ENCODE results near the gene VAX1.

VAX1 gene

DNA sequence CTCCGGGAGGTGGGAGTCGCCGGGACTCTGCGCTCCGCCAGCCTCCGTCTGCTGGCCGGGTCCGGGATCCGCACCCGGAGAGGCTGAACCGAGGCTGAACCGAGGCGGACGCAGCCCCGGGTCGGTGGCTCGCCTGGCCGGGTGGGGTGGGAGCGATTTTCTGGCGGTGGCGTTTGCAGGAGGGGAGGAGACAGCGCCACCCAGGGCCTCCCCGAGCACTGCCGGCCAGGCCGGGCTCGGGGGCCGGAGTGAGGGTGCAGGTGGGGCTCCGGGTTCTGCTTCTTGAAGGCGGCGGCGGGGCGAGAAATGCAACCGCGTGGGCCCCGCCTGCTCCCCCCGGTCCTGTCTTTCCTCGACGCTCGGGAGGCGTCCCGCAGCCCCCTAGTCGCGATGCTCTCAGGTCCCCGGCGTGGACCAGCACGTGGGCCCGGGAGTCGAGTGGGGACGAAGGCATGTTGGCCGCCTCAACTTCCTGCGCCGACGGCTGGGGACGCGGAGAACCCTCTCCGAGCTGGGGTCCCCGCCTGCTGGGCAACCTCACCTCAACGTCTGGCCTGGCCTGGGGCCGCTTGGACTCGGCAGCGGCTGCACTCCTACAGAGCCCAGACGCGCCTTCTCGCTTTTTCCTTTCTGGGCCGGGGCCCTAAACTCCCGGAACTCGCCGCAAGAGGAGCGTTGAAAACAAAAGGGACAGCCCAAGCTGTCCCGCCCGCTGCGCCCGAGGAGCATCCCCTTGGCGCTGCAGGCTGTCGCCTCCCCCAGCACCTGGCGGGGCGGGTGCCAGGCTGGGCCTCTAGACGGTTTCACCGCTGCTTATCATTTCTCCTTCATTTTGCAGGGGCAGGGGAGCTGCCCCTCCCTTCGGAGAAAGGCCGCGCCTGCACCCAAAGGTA lies 25.2 kb upstream of the VAX1 start:
- DNase-seq = no peak

DNA sequence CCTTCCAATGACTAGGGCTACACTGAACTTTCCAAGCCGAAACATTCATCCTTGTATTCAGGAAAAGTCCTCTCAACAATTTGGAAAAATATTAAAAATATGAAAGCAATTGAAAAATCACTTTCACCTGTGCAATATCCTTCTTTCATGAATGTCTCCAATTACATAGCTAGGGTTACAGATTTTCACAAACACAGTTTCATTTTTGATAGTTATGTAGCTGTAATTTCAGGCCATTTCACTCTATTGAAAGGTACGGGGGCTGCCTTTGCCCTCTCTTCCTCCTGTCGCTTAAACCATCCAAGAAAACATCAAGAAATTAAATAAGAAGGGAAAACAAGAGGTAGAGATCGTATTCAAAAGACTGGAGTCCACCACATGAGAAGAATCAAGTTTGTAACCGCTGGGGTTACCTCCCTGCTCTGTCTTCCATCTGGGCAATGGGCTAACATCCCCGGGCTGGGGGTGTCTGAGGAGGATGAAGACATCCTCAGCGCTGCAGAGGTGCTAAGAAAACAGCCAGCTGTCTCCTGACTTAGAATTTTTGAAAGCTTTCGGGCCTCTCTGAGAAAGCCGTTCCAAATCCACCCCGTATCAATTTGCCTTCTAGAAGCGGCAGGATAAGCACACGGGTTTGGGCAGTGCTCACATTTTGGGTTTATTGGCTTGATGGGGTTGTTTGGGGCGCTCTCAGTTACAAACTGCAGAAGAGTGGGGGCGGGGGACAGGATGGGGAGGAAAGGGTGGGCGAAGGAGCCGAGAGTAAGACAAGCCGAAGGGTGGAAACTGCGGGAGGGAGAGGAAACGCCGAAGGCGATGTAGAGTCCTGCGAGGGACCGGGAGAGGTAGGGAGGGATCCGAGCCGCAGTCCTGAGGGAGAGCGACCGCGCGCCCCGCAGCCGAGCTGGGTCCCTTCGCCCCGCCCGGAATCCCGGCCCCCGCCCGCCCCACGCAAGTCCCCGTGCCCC lies 24.3 kb upstream of the VAX1 start:
- DNase-seq = no peak

DNA sequence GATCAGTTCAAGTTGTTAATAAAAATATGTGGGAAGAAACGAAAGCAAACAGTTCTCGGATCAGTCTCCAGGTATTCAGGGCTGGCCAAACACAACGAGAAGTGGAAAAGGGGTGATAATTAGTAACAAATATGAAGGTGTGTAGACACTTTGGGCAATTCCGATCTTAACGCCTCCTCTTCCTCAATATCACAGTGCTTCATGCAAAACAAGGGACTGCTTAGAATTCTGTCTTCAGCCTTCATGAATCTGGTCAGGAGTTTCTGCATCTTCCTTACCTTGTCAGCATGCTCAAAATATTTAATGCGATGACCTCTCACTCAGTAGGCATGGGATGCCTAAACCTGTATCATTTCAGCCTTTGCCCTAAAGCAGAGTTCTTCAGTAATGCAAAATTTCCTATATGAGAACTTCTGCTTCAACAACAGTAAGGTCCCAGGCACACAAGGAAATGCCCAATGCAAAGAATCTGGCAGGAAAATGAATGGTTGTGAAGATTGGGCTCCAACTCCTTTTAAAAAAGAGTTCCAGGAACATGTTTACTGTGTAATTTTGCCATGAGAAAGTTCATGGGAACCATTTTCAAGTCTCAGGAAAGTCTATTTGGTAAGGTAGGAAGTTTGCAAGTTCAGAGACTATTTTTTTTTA lies 23.4 kb upstream of the VAX1 start:
- DNase-seq = no peak

DNA sequence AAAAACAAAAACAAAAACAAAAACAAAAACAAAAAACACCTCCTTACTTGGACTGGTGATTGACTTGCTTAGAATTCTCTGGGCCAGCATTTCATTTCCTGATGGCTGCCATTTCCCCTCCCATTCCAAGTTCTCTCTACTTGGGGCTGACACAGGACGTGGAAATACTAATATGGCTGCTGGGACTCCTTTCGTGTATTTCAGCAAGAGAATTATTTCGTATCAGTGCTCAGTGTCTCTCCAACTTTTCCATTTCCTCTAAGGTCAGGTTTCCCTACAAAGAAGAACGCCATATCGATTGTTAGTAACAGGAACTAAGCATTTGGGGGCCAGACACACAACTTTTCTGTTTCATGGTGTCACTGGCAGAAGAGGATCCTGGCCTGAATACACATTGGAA lies 22.5 kb upstream of the VAX1 start:
- DNase-seq = no peak

DNA sequence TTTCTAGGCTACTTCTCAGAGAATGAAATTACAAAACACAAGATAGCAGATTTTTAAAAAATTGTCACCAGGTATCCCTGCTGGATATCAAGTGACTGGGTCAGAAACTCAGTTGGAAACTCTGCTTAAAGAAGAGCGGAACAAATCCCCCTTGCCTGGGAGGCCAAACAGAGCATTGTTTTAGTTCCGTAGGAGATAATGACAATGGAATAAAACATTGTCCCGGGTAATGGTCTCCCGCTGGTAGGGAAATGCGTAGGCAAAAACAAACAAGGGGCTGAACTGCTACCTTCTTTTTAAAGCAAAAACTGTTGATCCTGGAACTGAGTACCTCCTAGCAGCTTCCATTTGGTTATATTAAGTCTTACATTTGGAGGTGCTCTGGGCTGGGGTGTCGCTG lies 21.3 kb upstream of the VAX1 start:
- no peak for DNase-seq

DNA sequence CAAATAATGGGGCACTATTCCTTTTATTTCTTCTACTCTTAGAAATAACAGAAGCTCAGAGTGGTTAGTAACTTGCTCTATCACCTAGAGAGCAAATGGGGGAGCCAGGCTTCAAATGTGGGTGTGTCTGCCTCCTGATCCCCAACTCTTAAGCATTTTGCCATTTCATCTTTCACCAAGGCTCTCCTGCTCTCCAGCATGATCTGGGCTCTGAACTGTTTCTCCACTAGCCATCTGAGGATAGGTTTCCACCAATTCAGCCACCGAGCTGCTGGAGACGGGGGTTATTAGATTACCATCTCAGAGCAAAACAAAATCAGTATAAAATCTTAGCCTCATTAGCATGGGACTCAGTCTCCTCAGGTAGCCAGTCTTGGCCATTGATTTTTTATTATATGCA lies 20.2 kb upstream of the VAX1 start:
- no peak for DNase-seq

DNA sequence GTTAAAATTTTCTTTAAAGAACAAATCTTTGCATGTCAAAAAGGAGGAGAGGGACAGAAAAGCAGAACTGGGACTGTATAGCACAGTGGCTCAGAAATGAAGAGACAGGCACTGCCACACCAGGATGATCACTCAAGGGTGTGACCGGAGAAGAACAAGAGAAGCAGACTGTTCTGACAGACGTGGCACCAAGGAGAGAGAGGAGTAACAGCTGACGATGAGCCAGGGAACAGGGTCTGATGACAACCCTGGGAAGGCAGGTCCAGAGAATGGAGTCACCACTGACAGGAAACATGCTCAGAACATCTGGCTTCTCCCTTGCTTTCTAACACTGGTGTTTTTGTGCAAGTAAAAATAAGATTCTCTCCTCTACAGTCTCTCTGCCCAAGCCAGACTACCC lies 14.6 kb upstream of the VAX1 start:
- no peak for DNase-seq

DNA sequence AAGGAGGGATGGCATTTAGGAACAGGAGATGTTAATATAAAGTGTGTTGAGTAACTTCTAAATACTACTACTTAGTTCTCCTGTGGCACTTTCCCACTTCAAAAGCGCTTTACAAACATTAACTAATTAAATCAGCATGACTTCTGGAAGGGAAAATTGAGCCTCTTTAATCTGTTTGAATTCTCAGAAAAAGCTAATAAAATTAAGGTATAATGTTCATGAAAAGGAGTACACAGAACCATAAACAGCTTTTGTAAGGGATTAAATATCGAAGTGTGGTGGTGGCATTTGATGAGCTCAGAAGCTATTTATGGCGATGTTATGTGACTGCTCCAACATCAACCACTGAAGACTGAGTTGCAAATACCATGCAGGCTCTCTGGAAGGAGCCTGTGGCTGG lies 10.2 kb upstream of the VAX1 start:
- DNase-seq = no peak

DNA sequence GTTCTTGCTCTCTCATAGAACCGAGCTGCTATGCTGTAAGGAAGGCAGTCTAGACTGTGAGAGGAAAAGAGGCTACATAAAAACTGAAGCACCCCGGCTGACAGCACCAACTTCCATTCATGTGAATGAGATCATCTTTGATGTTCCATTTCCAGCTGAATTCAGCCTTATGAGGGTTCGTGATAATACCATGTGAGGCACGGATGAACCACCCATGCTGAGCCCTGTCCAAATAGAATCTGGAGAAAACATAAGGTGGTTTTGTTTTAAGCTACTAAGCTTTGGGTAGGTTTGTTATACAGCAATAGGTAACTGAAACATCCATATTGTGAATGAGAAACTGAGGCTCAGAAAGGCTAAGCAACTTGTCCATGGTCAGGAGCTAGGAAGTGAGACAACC lies 6.9 kb upstream of the VAX1 start:
- no peak for DNase-seq

DNA sequence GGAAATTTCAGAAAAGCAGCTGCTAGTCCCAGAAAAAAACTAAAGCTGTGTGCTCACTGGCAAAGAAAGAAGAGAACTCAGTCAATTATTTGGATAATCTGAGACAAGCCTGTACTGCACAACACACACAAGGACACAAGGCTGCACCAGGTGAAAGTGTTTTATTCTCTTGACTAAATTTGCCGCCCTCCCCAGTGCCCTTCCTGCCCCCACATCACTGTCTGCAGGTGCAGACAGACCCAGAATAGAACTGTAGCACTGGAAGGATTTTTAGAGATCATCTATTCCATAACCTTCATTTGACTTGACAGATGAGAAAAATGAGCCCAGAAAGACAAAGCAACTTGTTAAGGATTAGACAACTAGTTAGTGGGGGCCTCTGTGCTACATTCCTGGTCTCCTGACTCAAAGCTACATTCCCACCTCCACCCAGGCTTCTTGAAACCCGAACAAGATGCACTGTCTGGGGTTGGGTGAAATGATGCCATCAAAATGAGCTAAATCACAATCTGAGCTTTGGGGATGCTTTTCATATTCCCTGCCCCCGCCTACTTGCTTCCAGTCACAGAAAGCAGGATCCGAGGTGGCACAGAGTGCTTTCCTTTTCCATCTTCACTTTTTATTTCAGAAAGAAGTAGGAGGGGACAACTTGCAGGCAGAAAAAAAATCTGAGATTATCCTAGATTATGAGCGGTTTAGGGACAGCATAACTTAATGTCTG lies 5.2 kb upstream of the VAX1 start:
- no peak for DNase-seq

DNA sequence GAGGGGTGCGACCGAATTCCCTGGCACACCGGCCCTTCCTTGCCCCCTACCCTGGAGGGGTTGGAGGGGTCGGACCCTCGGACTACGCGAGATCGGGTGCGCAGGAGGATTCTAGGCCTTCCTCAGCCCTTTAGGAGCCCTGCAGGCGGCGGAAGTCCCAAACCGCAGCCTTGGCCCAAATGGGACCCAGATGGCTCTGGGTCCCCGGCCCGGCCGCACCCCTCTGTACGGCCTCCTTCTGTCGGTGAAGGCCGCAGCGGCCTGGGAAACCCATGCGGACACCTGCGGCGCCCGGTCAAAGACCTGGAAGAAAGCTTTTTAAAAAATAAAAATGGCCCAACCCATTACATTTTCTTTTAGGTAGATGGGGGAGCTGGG lies 2.4 kb upstream of the VAX1 start:
- no peak for DNase-seq

DNA sequence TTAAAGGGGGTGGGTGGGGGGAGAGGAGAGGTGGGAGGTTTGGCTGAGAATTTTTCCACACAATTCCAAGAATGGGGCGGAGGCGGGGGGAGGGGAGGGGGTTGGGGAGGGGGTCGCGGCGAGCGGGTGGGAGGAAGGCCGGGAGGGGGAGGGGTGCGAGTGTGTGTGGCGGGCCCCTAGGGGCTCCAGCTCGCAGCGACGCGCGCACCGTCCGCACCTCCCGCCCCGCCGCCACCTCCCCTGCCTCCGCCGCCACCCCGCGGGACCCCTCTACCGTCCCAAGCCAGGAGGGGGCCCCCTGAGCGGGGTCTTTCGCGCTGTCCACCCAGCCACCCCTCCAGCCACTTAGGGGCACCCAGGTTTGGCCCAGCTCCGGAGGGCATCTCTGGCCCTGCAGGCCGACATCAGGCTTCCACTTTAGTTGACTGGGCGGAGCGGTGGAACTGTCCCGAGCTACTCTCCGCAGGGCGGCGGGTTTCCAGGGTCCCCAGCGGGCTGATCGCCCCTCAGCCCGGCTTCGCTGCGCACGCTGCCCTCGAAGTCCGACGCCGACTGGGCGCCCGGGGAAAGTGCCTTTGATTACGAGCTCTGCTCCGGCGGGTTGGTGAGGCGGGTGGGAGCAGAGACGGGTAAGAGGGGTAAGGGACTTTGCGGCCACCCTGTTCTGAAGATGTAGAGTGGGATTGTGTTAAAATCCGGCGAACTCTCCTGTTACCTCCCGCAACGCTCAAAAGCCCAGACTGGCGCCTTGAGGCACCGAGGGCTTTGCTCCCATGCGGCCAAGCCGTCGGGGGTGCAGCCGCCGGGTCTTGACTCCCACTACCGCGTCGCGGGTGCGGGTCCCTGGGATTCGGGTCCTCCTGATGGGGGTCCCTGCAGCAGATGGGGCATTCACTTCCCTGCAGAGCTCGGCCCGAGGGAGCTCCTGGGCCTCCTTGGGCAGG lies 1.8 kb upstream of the VAX1 start:
- no peak for DNase-seq

DNA sequence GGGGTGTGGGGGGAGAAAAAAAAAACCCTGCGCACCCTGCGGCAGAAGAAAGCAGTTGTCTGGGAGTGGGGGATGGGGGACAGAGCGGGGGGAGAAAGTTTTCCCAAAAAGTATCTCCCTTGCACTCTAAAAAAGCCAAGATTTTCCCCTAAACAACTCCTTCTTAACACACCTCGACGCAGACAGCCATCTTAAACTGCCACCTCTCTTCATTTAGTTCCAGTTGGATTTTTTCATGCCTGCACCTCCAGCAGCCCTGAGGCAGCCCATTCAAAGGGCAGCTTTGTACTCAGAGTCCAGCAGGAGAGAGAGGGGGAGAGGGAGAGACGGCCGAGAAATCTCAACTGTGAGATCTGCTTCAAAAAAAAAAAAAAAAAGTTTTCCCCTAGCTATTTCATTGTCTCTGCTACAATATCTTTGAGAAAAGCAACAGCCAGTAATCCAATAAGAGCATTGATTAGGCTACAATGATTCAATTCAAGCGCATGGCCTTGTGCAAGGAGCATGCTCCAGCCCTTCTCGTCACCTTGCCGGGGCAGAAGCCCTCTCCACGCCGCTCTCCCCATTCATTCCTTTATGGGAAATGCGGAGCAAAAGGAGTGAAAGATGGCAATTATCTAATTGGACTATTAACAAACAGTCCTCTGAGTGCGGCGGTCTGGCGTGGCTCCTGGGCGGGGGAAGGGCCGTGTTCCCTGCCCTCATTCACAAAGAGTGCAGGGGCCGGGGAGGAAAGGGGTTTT lies 939 bp upstream of the VAX1 start:
- DNase-seq = no peak

DNA sequence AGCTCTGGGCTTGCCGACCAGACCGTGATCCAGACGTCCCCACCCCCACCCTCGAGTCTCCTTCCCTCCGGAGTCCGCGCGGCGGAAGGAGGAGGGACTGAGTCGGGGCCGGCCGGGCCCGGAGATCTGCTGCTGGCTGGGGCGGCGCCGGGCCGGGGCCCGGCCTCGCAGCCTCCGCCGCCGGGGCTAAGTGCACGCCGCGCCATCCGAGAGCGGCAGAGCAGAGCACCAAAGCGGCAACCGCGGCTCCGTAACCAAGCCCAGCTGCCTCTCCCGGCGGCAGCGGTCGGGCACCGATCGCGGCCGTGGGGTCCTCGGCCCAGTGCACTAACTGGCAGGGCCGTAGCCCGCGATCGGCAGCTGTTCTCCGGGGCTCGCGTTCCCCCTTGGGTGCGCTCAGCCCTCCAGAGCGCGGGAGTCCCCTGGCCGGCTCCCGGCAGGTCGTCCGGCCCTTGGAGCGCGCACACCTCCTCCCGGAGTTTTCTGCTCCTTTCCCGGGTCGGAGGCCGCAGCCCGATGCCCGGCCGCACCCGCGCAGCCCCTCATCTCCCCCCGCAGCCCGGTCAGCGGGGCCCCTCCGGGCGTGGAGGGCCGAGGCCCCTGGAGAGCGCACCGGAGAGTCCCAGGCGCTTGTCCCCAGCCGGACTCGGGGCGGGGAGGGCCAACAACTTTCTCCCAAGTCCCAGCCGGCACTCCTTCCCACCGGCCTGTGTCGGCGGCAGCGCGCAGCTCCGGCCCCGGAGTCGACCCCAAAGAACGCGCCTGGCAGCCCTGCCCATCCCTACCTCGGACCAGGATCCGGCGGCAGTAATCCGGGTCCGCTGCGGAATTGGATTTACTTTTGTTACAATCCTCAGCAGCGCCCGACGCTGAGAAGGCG lies 799 bp downstream of the VAX1 start:
- no peak for DNase-seq

DNA sequence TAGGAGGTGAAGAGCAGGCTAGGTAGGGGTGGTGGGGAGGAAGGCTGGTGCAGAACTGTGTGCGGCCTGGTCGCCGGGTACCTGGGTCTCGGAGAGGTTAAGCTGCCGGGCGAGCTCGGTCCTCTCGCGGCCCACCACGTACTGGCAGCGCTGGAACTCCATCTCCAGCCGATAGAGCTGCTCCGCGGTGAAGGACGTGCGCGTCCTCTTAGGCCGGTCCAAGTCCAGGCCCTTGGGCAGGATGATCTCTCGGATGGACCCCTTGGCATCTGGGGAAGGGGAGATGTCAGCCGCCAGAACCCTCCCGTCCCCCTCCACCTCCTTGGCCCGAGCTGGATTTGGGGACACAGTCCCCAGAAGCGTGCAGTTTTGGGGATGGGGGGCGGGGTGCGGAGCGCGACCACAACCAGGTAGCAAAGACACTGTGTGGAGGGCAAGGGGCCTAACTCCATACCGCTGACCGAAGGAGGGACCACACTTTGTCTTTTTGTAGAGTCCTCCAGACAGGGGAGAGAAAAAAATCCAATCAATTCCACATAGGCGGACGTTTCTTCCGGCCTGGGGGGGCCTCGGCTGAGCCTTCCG lies 1.6 kb downstream of the VAX1 start:
- DNase-seq = no peak

DNA sequence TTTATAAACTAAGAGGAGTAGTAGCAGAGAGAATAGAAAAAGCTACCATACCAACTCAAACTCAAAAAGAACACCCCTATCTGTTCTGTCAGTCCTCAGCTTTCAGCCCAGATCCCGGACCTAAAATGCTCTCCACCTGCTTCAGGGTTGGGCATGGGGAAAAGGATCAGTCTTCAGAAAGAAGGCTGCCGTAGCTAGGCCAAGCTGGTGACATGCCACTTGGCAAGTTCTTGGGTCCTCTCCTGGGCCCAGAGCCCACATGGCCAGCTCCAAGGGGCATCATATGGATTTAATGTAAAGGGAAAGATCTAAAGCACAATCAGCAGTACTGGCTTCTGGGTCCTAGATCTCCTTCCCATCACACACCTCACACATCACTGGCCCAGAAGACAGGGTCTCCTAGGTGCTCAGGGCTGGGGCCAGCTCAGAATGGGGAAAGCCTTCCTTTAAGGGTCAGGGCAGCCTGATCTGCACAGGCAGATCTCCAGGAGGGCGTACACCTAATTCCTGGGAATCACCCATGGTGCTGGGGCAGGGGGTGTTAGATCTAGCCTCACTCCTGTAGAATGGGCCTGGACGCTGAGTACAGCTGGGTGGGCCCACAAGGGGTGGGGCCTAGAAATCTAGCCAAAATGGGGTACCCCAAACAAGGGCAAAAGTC lies 2.5 kb downstream of the VAX1 start:
- DNase-seq = no peak

DNA sequence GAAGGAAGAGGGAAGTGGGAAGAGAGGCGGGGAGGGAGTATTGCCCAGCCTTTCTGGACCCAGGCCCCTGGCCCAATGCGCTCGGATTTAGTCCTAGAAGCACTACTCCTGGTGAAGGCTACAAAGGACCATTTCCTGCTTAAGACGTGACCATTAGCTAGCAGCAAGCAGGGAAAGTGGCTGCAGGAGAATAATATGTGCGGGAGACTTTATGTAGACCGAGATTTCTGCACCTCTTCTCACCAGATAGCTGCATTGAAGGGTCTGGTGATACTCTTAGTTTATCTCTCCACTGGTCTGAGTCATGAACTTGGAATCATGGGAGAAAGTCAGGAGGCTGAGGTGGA lies 3.1 kb downstream of the VAX1 start:
- no peak for DNase-seq

DNA sequence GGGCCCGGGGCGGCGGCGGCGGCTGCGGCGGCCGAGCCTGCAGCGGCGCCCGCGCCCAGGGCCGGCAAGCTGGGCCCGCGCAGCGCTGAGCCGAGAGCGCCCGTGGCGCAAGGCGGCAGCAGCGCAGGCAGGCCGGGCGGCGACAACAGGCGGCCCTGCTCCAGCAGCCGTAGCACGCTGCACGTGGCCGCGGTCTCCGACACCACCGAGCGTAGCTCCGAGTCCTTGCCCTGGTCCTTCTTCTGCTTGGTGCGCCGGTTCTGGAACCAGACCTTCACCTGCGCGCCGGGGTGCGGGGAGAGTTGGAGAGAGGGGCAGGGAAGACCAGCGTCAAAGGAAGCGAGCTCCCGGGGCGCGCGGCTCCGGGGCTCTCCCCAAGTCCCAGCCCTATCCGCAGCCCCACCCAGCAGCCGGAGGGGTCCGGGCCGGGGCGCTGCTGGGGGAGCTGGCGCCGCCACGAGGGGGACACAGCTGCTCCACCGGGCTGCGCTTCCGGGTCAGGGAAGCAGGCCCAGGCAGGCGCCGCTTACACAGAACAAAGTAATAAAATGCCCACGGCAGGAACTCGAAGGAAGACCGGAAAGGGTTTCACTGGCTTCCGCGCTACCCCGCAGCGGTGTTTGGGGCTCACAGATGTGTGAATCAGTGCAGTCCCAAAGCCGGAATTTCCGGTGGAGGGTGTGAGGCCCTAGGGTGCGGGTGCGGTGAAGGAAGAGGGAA lies 3.6 kb downstream of the VAX1 start:
- no peak for DNase-seq

DNA sequence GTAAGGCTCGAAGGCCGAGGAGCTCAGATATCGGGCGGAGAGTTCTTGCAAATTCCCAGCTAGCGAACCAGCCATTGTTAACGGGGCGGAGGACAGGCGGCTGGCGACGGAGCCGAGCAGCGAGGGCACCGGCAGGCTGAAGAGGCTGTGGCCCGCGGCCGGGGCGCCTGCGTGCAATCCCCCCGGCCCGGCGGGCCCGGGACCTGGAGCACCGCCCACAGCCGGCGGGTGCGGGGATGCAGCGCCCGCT lies 4.1 kb downstream of the VAX1 start:
- DNase-seq = no peak

Data from cortex of kidney (tissue), 1 donor.